Measurements from ENCODE around the gene THBS3.
"Not testable (repeated sequence)": the region's sequence is repeated elsewhere in the genome, so short reads cannot be mapped to it uniquely, and the experiment has no call there.

Gene THBS3

DNA sequence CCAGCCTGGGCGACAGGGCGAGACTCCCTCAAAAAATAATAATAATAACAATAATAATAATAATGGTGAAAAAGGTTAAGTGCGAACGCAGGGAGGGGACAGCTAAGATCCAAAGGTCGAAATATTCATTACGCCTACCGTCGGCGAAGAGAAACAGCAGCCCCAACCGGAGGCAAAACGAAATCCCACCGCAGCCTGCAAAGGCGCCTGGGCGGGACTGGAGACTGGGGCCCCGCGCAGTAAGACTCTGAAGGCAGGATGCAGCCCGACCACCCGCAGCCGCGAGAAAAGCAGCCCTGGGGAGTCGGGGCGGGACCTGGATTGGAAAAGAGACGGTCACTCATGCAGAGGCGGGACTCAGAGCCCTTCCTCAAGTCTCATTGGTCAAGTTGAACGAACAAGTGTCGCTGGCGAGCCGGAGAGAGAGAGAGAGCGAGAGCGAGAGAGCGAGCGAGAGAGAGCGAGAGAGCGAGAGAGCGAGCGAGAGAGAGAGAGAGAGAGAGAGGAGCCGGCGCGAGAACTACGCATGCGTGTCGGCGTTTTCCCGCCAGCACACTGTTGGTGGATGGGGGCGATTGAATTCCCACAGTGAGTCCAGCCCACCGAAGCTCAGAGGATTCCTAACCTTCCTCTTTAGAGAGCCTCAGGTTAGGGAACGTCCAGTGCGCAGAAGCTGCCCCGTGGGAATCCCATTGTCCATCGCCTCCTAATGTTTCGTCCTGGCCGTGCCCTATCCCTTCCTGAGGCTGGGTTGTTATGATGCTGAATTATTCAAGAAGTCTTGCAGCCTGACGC, 36.9 kb upstream of the THBS3 start:
- DNase-seq (ENCODE audit: low spot score), result peak; percentile 93
- TF ChIP-seq, protein P1, sequence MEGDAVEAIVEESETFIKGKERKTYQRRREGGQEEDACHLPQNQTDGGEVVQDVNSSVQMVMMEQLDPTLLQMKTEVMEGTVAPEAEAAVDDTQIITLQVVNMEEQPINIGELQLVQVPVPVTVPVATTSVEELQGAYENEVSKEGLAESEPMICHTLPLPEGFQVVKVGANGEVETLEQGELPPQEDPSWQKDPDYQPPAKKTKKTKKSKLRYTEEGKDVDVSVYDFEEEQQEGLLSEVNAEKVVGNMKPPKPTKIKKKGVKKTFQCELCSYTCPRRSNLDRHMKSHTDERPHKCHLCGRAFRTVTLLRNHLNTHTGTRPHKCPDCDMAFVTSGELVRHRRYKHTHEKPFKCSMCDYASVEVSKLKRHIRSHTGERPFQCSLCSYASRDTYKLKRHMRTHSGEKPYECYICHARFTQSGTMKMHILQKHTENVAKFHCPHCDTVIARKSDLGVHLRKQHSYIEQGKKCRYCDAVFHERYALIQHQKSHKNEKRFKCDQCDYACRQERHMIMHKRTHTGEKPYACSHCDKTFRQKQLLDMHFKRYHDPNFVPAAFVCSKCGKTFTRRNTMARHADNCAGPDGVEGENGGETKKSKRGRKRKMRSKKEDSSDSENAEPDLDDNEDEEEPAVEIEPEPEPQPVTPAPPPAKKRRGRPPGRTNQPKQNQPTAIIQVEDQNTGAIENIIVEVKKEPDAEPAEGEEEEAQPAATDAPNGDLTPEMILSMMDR (IDR thresholded peaks at IDR 0.05; ENCODE audit: extremely low read depth, missing control alignments), result peak; percentile 20

DNA sequence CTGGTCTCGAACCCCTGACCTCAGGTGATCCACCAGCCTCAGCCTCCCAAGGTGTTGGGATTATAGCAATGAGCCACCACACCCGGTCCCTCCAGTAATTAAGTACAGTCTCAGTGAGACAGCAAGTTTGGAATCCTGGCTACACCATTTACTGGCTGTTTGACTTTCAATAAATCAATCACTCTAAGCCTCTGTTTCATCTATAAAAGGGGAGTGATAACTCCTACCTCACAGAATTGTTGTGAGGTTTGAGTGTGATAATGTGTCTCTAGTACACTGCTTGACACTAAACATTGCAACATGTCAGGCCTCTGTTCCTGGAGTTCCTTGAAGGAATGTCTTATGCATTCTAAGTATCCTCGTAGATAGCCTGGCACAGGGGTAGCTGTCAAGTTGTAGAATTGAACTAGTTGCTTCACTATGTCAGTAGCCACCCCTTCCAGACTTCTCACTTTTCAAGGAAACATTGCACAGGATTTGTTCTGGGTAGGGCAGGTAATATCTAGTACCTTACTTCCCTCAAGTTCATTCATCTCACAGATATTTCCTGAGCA, 35.2 kb upstream of the THBS3 start:
- no peak for DNase-seq (ENCODE audit: low spot score)
- TF ChIP-seq, protein P1 (IDR thresholded peaks at IDR 0.05; ENCODE audit: extremely low read depth, missing control alignments), result no peak

DNA sequence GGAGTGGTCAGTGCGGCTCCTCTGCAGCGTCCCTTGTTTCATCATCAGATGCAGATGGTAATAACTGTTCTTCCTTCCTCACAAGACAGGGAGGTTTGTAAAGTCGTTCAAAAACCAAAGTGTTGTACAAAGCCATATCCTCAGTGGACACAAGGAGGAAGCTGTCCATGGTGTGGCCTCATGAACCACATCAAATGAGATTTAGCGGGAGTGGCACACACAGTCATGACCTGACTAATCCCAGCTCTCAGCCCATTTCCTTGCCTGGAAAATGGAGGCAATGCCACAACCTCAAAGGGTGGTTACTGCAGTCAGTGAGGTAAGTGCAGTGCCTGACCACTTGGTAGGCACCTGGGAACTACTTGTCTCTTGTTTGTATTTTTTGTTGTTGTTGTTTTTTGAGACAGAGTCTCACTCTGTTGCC, 34.2 kb upstream of the THBS3 start:
- TF ChIP-seq, protein P1 (IDR thresholded peaks at IDR 0.05; ENCODE audit: extremely low read depth, missing control alignments), result no peak
- DNase-seq (ENCODE audit: low spot score), result no peak

DNA sequence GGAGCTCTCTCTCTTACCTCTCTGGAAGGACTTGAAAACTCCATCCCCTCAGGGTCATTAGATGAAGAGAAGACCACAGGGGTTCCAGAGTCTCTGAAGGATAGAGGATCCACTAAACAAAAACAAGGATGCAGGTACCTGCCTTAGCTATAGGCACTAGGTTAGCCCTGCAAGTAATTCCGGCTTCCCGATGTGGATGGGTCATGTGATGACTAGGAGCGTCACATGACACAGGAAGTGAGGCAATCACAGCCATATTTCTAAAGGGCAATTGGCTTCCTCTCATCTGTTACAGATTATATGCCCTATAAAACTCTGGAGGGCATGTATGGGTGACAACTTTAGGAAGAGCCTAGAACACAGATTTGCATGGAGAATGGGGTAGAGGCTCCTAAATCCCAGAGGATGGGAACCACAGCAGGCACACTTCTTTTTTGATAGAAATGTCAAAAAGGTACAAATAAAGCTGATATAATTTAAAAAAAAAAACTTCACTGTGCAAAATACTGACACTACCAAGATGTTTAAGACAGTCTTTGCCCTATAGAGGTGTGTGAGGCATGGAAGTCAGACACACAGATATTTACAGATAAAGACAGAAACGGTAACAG, 33.5 kb upstream of the THBS3 start:
- TF ChIP-seq, protein P1 (IDR thresholded peaks at IDR 0.05; ENCODE audit: extremely low read depth, missing control alignments), result no peak
- peak; percentile 72 for DNase-seq (ENCODE audit: low spot score)

DNA sequence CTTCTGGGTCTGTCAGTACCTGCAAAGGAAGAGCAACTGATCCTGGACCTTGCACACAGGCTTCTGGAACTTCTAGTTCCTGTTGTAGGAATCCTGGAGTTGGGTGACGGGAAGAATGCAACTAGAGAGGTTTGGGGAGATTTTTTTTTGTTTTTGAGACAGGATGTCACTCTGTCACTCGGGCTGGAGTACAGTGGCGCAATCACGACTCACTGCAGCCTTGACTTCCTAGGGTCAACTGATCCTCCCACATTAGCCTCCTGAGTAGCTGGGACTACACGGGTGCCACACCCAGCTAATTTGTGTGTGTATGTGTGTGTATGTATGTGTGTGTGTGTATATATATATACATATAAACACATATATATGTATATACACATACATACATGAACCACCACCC, 28.8 kb upstream of the THBS3 start:
- no peak for DNase-seq (ENCODE audit: low spot score)
- TF ChIP-seq, protein P1 (IDR thresholded peaks at IDR 0.05; ENCODE audit: extremely low read depth, missing control alignments), result no peak

DNA sequence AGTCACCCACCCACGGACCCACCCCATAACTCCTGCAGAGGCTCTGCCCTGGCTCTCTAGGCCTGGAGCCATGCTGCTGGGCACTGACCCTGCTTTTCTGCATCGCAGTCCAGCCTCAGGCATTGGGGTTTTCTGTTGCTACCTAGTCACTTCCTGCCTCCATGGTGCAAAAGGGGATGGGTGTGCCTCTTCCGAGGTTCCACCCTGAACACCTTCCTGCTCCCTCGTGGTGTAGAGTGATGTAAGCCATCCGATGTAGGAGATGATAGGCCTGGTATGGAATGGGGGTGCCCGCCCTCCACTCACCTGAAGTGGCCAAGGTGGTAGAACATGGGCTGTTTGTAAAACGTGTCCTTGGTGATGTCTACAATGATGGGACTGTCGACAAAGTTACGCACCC, 27.7 kb upstream of the THBS3 start:
- DNase-seq (ENCODE audit: low spot score), result not testable (repeated sequence)

DNA sequence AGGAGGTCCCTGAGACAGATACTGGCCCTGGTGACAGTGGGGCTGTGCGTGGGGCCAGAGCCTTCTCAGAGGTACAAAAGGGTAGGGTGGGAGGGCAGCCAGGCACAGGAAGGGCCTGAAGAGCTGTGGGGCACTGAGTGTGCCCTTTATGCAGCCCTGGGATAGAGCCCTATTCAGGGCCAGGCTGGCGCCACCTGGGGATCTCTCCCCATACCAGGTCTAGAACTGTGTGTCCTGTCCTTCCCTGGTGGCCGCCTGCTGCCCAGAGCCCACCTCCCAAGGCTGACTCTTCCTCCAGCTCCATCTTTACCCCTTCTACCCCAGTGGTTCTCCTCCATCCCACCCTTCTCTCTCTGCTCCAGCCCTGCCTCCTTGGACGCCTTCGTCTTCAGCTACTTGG, 25.8 kb upstream of the THBS3 start:
- DNase-seq (ENCODE audit: low spot score), result not testable (repeated sequence)

DNA sequence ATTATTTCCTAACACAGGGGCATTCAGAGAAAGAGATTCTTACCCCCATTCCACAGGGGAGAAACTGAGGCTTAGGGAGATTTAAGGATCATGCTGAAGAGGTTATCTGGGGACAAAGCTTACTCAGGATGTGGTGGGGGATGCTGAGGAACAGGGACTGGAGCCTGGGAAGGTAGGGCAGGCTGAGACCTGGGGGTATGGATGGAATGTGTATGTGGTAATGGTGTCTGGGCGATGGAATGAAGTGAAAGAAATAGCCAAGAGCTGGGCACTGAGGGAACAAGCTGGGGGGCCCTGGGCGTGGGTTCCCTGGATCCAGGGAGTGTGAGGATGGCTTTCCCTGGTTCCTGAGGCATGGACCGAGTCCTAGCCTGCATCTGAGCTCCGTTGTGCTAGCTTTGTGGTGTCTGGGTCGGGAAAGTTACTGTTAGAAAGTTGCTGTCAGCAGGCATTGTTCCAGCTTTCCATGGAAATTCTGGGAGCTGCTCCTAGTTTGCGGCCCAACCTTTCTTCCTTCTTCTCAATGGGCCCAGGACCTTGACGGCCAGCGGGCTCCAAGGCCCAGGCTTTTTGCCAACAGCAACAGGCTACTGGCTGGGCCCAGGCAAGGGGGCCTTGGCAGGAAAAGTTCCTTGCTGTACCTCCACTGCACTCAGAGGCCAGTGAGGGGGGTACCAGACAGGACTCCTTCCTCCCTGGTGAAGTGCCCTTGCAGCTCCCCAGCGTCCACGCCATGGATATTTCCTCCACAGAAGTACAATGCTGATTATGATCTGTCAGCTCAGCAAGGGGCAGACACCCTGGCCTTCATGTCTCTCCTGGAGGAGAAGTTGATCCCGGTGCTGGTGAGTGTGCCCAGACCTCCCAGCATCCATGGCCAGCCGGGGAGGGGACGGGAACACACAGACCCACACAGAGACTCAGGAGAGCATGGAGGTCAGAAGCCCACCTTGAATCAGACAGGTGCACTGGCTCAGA, 24.6 kb upstream of the THBS3 start:
- not testable (repeated sequence) for DNase-seq (ENCODE audit: low spot score)

DNA sequence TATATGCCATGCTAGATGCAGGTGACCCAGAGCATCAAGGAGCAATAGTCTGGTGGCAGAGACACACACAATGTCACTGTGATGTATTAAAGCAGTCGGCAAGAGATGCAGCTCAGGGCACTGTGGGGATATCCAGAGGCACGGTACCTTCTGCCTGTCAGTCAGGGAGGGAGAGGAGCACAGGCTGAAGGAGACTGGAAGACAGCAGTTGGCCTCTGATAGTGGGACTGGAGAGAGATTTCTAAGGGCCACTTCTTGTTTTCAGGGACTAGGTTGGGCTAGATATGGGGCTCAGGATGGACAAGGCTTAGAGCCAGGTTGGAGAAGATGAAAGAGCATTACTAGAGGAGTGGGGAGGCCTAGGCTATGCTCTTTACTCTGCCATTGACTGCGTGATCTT, 23.6 kb upstream of the THBS3 start:
- not testable (repeated sequence) for DNase-seq (ENCODE audit: low spot score)

Measured in GM20000 (cell line).